Neutrophil (primary cell): Measurements from ENCODE around the gene NAT8.

Experiments
- H3K27ac ChIP-seq: fragments of 200-600 bp; sonication (generic); 2 replicates; pipeline ENCODE4 v1.5.1; 2016; ENCODE audit warnings: mild to moderate bottlenecking, moderate library complexity
- H3K27me3 ChIP-seq: fragments of 200-600 bp; sonication (generic); 2 replicates; pipeline ENCODE4 v1.6.0; 2016; ENCODE audit warnings: mild to moderate bottlenecking
- H3K36me3 ChIP-seq: fragments of 200-600 bp; sonication (generic); 2 replicates; pipeline ENCODE4 v1.5.1; 2017
- H3K4me1 ChIP-seq, 2 experiments: fragments of 200-600 bp in 1 of 2; sonication (generic) in 1 of 2; 1 replicate in 1 of 2; 2 replicates in 1 of 2; pipeline versions ENCODE4 v1.5.1 to v1.6.1; 2013 to 2016; ENCODE audit warnings: low read depth in 1 of 2, low read length in 1 of 2, mild to moderate bottlenecking in 1 of 2, moderate library complexity in 1 of 2; ENCODE audit not compliant: control insufficient read depth in 1 of 2, insufficient read depth in 1 of 2
- H3K4me3 ChIP-seq, 2 experiments: fragments of 200-600 bp in 1 of 2; sonication (generic) in 1 of 2; 1 replicate in 1 of 2; 2 replicates in 1 of 2; pipeline ENCODE4 v1.5.1; 2013 to 2016; ENCODE audit warnings: low read depth in 1 of 2, low read length in 1 of 2, mild to moderate bottlenecking in 1 of 2, moderate library complexity in 1 of 2
- H3K9me3 ChIP-seq: fragments of 200-600 bp; sonication (generic); 2 replicates; pipeline ENCODE4 v1.5.1; 2016
- CTCF ChIP-seq: fragments of 200-600 bp; sonication (generic); IDR thresholded peaks from 2 replicates; pipeline ENCODE4 v1.5.1; 2016; ENCODE audit warnings: antibody characterized with exemption

The NAT8 gene

GRCh38 chr2:73601780-73602179 lies 40.4 kb downstream of the NAT8 start:
- Histone ChIP-seq H3K36me3 (peaks cover 12% of the 10 kb centered on the region), H3K4me3 (no peak overlapping the region), H3K27ac (no peak overlapping the region), H3K27me3 (no peaks in the 10 kb centered on the region), H3K4me1 (no peaks in the 10 kb centered on the region), H3K9me3 (no peaks in the 10 kb centered on the region)
- no peak for TF ChIP-seq CTCF

GRCh38 chr2:73594251-73594650 lies 48.0 kb downstream of the NAT8 start:
- Histone ChIP-seq H3K27me3 (no peaks in the 10 kb centered on the region), H3K27ac (no peak overlapping the region), H3K36me3 (no peaks in the 10 kb centered on the region), H3K4me1 (no peaks in the 10 kb centered on the region), H3K4me3 (no peak overlapping the region), H3K9me3 (no peaks in the 10 kb centered on the region)
- no peak for TF ChIP-seq CTCF

GRCh38 chr2:73593680-73594079 lies 48.5 kb downstream of the NAT8 start:
- Histone ChIP-seq H3K27me3 (no peaks in the 10 kb centered on the region), H3K9me3 (no peaks in the 10 kb centered on the region), H3K4me1 (no peaks in the 10 kb centered on the region), H3K27ac (no peak overlapping the region), H3K36me3 (no peaks in the 10 kb centered on the region), H3K4me3 (no peak overlapping the region)
- no peak for TF ChIP-seq CTCF
